Stimulated activated CD4-positive, alpha-beta T cell treated with anti-CD3 and anti-CD28 coated beads, Interleukin-12 subunit alpha, Interleukin-12 subunit beta, amount 100 ng/mL, for 24 hours (primary cell): ENCODE measurements around the gene SELENOW.

ENCODE experiments used
- DNase-seq, 2 experiments: peaks; one replicate each; pipeline ENCODE4 v3.0.0-alpha.2; 2020; ENCODE audit warnings: low read depth in 2 of 2

SELENOW gene

GRCh38 chr19:47820410-47820809, 41.9 kb downstream of the SELENOW start:
- DNase-seq, result no peak

DNA sequence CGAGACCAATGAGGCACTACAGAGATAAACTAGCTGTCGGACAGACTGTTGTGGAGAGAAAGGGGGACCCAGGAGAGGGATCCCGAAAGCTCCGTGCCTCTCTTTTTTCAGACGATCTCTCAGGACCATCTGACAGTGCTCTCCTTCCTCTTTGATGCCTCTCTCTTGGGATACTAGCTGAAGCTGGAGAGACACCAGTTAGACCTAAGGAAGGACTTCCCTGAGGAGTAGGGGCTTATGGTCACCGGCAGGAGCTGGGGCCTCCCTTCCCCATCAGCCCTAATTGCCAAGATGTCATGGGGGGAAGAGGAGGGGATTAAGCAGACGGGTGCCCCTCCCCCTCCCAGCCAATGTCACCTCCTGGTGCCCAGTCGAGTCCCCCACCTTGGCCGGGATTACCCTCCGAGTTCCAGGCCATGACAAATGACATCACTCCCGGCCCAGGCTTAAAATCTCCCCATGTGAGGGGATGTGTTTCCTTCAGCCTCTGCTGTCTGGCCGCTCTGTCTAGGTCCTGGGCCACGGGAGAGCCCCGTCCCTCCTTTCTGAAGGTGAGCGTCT, 43.0 kb downstream of the SELENOW start, which contains the start of gene CRX:
CRX (plus strand) TSS at position 478 of the 561 bp plus-strand sequence. CDS start 12,507 bp downstream, outside the sequence.
- no peak for DNase-seq

GRCh38 chr19:47824396-47824795, 45.9 kb downstream of the SELENOW start:
- DNase-seq, result no peak

DNA sequence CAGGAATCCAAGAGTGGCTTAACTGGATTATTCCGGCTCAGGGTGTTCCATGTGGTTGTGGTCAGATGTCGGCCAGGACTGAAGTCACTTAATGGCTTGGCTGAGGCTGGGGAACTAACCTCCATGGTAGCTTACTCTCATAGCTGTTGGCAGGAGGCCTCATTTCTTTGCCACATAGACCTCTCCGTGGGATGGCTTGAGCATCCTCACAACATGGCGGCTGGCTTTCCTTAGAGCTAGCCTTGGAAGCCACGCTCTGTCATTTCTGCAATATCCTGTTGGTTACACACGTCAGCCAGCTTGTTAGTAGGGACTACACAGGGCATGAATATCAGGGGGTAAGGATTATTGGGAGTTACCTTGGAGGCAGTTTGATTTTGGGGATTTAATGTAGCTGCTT, 48.3 kb downstream of the SELENOW start:
- DNase-seq, result no peak

DNA sequence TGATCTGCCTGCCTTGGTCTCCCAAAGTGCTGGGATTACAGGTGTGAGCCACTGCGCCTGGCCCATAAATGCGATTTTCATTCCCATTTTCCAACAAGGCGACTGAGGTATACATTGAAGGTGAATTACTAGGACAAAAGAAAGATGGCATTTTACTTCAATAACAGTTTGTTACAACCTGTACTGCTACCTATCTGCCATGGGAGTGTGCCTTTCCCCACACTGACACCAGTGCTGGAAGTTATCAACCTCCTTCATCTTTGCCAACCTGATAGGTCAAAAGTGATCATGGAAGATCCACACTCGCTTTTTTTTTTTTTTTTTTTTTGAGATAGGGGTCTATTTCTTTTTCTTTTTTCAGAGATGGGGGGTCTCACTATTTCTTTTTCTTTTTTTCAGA, 54.2 kb downstream of the SELENOW start:
- DNase-seq, result no peak
